Ishikawa (cell line): ENCODE results near the gene COL20A1.

Source experiments
- CEBPB ChIP-seq: IDR thresholded peaks from 2 replicates; pipeline ENCODE4 v1.6.1; 2012
- CREB1 ChIP-seq: IDR thresholded peaks from 2 replicates; pipeline ENCODE4 v1.6.1; 2012; ENCODE audit warnings: low read depth
- EGR1 ChIP-seq: IDR thresholded peaks from 2 replicates; pipeline ENCODE4 v1.6.1; 2012
- EP300 ChIP-seq: IDR thresholded peaks from 2 replicates; pipeline ENCODE4 v1.6.1; 2012; ENCODE audit warnings: borderline replicate concordance
- FOXM1 ChIP-seq: IDR thresholded peaks from 2 replicates; pipeline ENCODE4 v1.6.1; 2012; ENCODE audit warnings: low read depth, borderline replicate concordance
- NFIC ChIP-seq: IDR thresholded peaks from 2 replicates; pipeline ENCODE4 v1.6.1; 2012
- RAD21 ChIP-seq: IDR thresholded peaks from 2 replicates; pipeline ENCODE4 v1.6.1; 2012; ENCODE audit warnings: low read depth
- TAF1 ChIP-seq: IDR thresholded peaks from 2 replicates; pipeline ENCODE4 v1.6.1; 2012; ENCODE audit warnings: low read depth, mild to moderate bottlenecking
- TCF12 ChIP-seq: IDR thresholded peaks from 2 replicates; pipeline ENCODE4 v1.6.1; 2012; ENCODE audit warnings: low read depth
- TEAD4 ChIP-seq: IDR thresholded peaks from 2 replicates; pipeline ENCODE4 v1.6.1; 2012
- YY1 ChIP-seq: IDR thresholded peaks from 2 replicates; pipeline ENCODE4 v1.6.1; 2012; ENCODE audit warnings: low read depth
- ZBTB7A ChIP-seq: IDR thresholded peaks from 2 replicates; pipeline ENCODE4 v1.6.1; 2012; ENCODE audit warnings: low read depth
- TF ChIP-seq, protein P1 (sequence below): IDR thresholded peaks from 2 replicates; pipeline ENCODE4 v1.6.1; 2012
- TF ChIP-seq, protein P2 (sequence below): IDR thresholded peaks from 2 replicates; pipeline ENCODE4 v1.6.1; 2012
- TF ChIP-seq, protein P3 (sequence below): IDR thresholded peaks from 2 replicates; pipeline ENCODE4 v1.6.1; 2012; ENCODE audit warnings: low read depth, mild to moderate bottlenecking

COL20A1 gene

DNA sequence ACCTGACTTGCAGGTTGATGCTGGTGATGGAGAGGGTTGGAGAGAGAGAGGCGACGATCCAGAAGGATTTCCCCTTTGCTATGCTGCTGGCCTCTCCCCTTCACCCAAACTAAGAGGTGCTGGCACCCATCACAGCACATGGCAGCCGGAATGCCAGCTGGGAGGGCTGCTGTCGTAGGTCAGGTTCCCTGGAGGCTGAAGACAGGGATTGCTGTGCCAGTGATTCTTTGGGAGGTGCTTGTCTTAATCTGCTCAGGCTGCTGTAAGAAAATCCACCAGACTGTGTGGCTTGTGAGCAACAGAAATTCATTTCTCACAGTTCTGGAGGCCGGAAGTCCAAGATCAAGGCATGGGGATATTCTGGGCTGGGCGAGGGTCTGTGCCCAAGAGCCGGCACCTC lies 24.7 kb upstream of the COL20A1 start:
- TF ChIP-seq, protein P1, sequence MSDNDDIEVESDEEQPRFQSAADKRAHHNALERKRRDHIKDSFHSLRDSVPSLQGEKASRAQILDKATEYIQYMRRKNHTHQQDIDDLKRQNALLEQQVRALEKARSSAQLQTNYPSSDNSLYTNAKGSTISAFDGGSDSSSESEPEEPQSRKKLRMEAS, result no peak
- TF ChIP-seq TEAD4 (no peak), YY1 (no peak), RAD21 (no peak), NFIC (no peak), TAF1 (no peak), FOXM1 (no peak), ZBTB7A (no peak), EP300 (no peak), CREB1 (no peak), CEBPB (no peak), EGR1 (no peak)
- TF ChIP-seq, protein P2, sequence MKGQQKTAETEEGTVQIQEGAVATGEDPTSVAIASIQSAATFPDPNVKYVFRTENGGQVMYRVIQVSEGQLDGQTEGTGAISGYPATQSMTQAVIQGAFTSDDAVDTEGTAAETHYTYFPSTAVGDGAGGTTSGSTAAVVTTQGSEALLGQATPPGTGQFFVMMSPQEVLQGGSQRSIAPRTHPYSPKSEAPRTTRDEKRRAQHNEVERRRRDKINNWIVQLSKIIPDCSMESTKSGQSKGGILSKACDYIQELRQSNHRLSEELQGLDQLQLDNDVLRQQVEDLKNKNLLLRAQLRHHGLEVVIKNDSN, result no peak
- TF ChIP-seq, protein P3, sequence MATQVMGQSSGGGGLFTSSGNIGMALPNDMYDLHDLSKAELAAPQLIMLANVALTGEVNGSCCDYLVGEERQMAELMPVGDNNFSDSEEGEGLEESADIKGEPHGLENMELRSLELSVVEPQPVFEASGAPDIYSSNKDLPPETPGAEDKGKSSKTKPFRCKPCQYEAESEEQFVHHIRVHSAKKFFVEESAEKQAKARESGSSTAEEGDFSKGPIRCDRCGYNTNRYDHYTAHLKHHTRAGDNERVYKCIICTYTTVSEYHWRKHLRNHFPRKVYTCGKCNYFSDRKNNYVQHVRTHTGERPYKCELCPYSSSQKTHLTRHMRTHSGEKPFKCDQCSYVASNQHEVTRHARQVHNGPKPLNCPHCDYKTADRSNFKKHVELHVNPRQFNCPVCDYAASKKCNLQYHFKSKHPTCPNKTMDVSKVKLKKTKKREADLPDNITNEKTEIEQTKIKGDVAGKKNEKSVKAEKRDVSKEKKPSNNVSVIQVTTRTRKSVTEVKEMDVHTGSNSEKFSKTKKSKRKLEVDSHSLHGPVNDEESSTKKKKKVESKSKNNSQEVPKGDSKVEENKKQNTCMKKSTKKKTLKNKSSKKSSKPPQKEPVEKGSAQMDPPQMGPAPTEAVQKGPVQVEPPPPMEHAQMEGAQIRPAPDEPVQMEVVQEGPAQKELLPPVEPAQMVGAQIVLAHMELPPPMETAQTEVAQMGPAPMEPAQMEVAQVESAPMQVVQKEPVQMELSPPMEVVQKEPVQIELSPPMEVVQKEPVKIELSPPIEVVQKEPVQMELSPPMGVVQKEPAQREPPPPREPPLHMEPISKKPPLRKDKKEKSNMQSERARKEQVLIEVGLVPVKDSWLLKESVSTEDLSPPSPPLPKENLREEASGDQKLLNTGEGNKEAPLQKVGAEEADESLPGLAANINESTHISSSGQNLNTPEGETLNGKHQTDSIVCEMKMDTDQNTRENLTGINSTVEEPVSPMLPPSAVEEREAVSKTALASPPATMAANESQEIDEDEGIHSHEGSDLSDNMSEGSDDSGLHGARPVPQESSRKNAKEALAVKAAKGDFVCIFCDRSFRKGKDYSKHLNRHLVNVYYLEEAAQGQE, result no peak

DNA sequence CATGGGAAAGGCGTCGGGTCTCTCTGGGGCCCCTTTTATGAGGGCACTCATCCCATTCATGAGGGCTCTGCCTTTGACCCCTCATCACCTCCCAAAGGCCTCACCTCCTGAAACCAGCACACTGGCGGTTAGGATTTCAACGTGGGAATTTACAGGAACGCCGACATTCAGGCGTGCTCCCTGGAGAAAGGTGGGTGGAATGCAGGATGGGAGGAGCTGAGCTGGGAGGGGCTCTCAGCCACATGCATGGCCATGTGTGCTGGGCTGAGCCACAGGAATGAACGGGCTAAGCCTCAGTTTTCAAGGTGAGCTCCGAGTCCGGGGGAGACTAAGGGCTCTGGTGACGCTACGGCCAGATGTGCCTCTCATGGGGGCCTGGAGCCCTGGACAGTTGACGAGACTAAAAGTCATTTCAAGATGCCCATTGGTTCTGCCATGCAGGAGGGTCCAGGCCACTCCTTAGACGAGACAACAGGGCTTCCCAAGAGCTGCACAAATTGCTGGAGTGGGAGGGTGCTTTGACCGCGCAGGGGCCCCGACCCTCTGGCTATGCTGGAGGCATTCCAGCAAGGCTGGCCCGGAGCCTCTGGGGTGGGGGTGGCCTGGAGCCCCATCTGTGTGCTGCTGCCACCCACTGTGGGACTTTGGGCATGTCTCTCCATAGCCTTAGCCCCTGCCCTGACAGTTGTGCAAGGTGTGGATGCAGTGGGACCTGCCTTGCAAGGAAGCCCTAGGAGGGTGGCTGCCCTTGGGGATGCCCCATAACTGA lies 24.1 kb upstream of the COL20A1 start:
- TF ChIP-seq, protein P1, result 0 out of 2 replicates have a peak, but pooled peaks have one; percentile 50
- TF ChIP-seq TCF12 (no peak), TEAD4 (peak; percentile 51), ZBTB7A (no peak)

DNA sequence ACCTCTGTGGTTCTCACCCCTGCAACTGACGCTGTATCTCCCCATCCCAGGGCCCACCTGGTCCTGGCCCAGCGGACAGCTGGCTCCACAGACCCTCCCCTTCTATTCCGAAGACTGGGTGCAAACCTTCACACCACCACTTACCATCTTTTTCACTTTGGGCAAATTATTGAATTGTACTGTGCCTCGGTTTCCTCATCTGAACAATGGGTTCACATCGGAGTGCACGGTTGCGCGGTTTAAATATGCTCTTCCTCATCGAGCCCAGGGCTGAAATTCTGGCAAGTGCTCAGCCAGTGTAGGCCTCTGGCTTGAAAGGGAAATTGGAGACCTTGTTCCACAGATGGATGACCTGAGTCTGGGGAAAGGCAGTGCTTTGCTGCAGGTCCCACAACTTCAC lies 23.3 kb upstream of the COL20A1 start:
- TF ChIP-seq, protein P1, result no peak
- TF ChIP-seq, protein P2, result no peak
- TF ChIP-seq YY1, result no peak
- no peak for TF ChIP-seq CEBPB
- TF ChIP-seq TEAD4, result no peak
- no peak for TF ChIP-seq EGR1
- TF ChIP-seq TAF1, result no peak
- TF ChIP-seq EP300, result no peak

DNA sequence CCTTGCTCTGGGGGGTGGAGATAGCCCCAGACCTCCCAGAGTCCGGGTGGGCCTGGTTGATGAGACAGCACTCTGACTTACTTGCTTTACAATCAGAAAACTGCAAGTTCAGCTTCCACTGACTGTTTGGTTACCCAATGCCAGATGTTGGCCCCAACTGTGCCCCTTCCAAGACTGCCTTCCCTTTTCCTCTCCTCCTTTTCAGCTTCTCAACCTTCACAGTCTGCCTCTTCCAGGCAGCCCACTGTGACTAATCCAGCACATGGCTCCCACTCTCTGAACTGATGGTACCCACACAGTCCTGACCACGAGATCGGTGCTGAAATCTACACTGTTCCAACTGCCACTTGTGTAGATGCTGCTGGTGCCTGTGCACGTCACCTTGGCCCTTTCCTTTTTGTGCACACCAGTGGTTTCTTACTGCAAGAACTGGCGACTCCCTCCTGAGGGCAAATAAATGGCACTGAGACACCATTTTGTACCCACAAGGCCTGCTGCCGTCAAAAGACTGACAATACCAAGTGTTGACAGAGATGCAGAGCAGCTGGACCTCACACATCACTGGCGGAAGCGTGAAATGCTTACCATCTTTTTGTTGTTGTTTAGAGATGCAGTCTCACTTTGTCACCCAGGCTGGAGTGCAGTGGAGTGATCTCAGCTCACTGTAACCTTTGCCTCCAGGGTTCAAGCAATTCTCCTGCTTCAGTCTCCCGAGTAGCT lies 22.2 kb upstream of the COL20A1 start:
- TF ChIP-seq CREB1, result no peak
- TF ChIP-seq EP300, result no peak
- TF ChIP-seq, protein P2, result no peak
- TF ChIP-seq, protein P3, result no peak
- TF ChIP-seq NFIC, result no peak
- TF ChIP-seq FOXM1, result no peak
- TF ChIP-seq RAD21, result no peak
- TF ChIP-seq YY1, result no peak
- TF ChIP-seq, protein P1, result no peak
- TF ChIP-seq ZBTB7A, result no peak
- no peak for TF ChIP-seq TEAD4
- no peak for TF ChIP-seq TAF1
- no peak for TF ChIP-seq TCF12
- no peak for TF ChIP-seq CEBPB
- TF ChIP-seq EGR1, result no peak
